Dermis blood vessel endothelial cell (primary cell): ENCODE data around the gene CDK5. TPM values are rescaled to one million over a fixed set of nuclear protein-coding genes. Genes with fewer than 3 reads are reported as not detected.
"Not testable (repeated sequence)": the region's sequence is repeated elsewhere in the genome, so short reads cannot be mapped to it uniquely, and the experiment has no call there.

Experiments
- DNase-seq: peaks from one replicate; pipeline ENCODE4 v3.0.0; 2010
- total RNA-seq: library from RNA; depleted of rRNA; stranded (reverse); fragments of >200 nt; gene quantifications from 2 replicates; pipeline ENCODE4 v1.2.3, GENCODE V29; 2014

Gene CDK5
- total RNA-seq, 1 donor from 2014 or later, result 14.1 TPM

DNA sequence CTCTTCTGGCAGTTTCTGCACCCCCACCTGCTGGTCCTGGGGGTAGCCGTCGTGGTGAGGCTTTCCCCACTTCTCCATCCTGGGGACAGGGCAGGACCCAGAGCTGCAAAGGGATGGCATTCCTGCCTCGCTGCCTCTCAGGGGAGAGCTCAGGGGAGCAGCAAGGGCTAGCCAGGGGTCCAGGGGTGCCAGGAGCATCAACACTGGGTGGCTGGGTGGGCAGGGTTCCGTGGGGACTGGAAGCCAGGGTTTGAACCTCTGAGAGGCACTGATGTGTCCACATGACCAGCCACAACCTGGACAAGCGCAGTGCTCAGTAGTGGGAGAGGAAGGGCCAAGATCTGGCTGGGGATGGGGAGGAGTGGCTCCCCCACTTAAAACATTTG lies 23.8 kb downstream of the CDK5 start:
- DNase-seq, result no peak

DNA sequence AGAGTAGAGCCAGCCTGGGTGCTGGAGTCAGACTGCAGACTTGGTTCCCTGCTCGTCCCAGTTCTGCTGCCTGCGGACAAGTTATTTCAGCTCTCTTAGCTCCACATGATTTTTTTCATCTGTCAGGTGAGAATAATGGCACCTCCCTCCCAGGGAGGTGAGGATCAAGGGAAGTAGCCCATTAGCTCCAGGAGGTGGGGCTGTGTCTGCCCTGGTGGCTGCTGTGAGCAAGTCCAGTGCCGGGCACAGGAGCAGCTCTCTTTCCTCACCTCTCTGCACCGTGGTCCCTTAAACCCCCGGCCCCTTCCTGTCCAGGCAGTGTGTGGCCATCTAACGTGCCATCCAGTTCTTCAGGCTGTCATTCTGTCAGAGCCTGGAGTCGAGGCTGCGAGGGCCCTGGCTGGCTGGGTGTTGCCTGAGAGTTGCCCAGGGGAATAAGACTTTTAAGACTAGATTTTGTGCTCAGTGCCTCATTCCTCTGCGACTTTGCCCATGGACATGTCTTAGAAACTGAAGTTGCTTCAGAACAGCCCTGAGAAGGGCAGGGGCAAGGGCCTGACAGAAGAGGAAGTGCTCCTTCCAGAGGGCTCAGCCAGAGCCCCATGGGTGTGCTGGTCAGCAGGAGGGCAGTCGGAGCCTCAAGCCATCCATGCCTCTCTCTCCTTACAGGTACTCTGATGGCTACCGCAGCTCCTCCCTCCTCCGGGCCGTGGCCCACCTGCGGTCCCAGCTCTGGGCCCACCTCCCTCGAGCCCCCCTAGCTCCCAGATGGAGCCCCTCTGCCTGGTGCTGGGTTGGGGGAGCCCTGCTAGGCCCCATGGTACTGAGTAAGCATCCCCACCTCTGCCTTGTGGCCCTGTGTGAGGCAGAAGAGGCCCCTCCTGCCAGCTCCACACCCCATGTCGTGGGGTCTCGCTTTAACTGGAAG lies 24.5 kb downstream of the CDK5 start:
- no peak for DNase-seq

DNA sequence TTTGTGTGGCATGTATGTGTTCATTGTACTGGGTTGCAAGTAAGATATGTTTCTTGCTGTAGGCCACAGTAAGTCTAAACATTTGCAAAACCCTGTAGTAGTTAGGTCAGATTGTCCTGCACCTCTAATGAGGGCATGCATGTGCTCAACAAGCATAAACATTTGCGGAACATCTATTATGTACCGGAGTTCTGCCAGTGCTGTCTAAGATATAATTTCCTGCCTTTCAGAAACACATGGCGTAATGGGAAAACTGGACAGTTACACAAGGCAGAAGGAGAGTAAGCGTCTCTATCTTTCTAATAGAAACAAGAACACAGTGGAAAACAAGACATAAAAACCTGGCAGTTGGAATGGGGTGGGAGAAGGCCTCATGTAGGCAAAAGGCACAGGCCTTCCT lies 26.7 kb downstream of the CDK5 start:
- DNase-seq, result no peak

DNA sequence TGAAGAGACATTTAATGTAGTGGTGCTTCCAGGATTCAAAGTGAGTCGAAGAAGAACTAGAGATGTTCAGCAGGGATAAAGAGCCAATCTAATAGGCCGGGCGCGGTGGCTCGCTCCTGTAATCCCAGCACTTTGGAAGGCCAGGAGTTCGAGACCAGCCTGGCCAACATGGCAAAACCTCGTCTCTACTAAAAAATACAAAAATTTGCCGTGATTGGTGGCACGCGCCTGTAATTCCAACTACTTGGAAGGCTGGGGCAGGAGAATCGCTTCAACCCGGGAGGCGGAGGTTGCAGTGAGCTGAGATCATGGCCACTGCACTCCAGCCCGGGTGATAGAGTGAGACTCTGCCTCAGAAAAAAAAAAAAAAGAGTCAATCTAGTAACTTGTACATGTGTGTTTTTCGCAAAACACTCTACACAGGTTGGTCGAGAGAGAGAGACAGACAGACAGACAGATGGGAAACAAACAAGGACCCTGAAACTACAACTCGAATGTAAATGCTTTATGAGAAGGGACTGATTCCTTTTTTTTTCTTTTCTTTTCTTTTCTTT lies 28.7 kb downstream of the CDK5 start:
- DNase-seq, result no peak

DNA sequence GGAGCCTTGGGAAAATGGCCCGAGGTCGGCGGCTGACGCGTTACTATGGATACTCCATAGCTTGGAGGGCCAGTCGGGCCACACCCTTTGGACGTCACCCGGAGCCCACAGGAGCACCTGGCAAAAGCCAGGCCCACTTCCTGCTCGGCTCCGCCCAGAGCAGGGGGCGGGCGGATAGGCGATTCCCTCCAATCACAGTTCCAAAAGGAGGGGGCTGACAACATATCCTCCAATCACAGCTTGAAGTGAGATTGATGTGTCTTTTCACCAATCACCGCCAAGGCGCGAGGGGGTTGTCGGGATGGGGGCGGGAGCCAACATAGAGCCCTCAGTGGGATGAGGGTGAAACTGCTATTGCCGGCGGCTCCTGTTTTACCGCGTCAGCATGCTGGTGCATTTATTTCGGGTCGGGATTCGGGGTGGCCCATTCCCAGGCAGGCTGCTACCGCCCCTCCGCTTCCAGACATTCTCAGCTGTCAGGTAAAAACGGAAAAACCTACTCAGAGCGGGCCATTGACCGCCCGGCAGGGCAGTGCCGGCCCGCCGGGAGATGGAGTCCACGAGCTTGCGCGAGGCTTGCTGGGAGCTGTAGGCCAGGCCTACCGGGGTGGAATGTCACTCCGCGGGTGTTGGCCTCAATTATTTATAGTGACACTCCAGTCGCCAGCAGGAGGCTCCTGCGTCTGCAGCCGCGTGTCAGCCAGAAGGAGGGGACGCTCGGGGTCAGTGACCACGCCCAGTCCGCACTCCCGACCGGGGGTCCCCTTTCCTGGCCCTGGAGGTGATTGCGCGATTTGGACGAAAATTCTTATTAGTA lies 29.4 kb downstream of the CDK5 start, which contains the start of gene ABCB8:
TSS of gene ABCB8 (plus strand) at position 320 of the 817 bp plus-strand sequence. CDS start at position 386, 66 bp downstream.
- peak; percentile 99 for DNase-seq

DNA sequence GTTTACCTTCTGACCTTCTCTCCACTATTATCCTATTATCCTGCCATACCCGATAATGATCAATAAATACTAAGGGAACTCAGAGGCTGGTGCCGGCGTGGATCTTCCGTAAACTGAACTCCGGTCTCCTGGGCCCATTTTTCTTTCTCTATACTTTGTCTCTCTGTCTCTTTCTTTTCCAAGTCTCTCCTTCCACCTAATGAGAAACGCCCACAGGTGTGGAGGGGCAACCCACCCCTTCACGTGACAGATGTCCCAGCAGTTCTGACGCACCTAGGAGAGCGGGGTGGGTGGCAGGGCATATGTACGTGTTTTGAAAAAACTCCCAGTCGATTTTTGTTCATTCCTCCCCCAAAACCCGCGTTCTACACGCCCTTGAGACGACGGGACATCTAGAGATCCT lies 30.0 kb downstream of the CDK5 start:
- DNase-seq, result not testable (repeated sequence)

DNA sequence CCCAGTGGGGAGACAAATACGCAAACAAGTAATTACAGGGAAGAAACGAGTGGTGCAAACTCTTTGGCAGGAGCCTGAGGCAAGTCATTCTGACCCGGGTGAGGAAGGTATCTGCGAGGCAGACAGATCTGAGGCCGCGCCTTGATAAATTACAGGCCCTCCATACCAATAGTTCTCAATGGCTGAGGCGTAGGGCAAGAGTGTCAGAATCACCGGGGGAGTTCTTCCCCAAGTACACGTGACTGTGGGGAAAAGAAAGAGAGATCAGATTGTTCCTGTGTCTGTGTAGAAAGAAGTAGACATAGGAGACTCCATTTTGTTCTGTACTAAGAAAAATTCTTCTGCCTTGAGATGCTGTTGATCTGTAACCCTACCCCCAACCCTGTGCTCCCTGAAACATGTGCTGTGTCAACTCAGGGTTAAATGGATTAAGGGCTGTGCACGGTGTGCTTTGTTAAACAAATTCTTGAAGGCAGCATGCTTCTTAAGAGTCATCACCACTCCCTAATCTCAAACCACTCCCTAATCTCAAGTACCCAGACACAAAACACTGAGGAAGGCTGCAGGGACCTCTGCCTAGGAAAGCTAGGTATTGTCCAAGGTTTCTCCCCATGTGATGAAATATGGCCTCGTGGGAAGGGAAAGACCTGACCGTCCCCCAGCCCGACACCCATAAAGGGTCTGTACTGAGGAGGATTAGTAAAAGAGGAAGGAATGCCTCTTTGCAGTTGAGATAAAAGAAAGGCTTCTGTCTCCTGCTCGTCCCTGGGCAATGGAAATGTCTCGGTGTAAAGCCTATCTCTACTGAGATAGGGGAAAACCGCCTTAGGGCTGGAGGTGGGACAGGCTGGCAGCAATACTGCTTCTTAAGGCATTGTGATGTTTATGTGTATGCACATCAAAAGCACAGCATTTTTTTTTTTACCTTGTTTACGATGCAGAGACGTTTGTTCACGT lies 30.6 kb downstream of the CDK5 start:
- not testable (repeated sequence) for DNase-seq

DNA sequence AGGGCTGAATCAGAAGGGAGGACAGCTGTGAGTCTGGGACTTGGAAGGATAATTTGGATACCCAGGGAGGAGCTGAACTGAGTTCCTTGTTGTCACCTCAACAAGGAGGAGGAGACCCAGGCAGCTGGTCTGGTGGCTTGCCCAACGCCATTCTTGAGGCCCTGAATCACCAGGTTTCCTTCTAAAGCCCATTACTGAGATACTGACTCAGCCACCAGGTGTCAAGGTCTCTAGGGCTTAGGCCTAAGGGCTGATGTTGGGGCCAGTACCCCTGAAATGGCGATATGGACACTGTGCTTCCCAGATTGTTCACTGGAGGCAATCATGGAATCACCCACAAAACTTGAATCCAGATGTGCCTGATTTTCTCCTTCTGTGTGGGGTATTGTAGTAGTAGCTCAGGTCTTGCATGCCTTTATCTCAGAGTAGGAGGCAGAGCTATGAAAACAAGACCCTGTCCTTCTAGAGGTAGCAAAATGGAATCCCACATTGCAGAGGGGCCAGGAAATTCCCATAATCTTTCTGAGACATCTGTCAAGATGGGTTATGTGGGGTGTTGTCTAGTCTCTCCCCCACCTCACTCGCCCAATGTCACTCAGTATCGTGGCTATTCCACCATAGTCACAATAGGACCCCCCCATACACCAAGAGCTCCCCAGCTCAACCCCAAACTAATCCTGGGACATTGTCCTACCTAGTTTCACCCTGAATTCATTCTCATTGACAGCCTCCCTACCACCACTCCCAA lies 31.6 kb downstream of the CDK5 start:
- no peak for DNase-seq

DNA sequence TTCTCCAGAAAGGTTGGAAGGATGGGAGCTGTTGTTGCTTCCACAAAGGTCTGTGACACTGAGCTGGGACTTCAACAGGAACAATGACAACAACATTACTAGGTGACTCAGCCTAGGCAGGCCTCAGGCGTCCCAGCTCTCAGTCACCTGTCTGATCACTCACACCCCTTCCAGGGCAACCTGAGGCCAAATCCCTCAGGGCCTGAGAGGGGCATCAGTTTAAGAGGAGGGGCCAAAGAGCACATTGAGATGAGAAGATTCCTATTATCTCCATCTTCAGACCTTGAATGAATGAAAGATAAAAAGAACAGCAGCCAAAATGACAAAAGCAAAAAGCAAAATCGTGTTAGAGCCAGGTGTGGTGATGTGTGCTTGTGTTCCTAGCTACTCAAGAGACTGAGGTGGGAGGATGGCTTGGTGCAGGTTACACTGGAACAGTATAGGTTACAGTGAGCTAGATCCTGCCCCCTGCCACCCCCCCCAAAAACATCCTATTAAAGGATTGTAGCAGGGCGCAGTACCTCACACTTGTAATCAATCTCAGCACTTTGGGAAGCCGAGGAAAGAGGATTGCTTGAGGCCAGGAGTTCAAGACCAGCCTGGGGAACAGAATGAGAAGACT lies 33.2 kb downstream of the CDK5 start, which contains the start of gene ATG9B:
TSS of gene ATG9B (minus strand) at position 60 of the 622 bp plus-strand sequence. CDS start 71 bp downstream, outside the sequence.
- DNase-seq, result no peak

DNA sequence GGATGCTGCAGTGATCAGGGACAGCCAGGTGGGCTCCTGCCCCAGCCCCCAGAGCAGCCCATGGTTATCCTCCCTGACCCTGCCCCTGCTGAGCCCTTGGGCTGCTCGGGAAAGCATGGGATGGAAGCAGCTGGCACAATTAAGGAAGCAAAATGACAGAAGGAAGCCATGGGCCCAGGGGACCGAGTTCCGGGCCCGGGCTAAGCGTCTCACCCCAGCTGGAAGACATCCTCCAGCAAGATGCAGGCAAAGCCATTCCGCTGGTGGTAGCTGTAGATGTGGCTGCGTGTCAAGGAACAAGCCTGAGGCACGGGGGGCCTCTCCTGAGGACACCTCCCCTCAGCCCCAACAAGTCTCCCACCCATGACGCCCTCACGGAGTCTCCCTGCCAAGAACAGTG lies 34.5 kb downstream of the CDK5 start:
- no peak for DNase-seq

DNA sequence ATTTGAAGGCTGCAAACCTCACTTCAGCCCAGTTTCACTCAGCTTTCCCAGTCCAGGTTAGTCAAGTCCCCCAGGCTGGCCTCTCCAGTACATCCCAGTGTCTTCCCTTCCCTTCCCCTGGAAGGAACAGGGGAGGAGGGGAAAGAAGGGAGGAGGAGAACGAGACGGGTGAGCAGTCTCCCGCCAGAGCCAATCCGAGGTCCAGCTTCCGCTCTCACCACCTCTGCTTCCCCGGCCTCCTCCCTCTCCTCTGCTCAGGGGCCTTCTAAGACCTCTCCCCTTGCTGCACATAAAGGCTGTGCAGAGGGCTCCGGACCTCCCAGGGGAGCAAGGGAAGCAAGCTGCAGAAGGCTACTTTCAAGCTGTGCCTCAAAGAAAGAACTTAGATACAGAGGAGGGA lies 37.5 kb downstream of the CDK5 start:
- DNase-seq, result no peak

DNA sequence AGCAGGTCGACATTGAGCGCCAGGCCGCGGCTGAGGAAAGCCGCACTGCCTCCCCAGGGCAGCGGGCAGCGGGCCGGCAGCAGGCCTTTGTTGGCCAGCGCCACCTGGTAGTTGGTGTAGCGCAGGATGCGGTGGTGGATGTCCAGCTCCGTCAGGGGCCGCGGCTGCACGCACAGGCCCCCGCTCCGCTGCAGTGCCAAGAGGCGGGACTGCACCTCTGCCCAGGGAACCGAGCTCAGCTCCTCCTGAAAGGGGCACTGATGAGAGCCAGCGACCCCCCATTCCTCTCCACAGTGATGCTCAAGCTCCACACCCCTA lies 38.6 kb downstream of the CDK5 start:
- peak; percentile 54 for DNase-seq

DNA sequence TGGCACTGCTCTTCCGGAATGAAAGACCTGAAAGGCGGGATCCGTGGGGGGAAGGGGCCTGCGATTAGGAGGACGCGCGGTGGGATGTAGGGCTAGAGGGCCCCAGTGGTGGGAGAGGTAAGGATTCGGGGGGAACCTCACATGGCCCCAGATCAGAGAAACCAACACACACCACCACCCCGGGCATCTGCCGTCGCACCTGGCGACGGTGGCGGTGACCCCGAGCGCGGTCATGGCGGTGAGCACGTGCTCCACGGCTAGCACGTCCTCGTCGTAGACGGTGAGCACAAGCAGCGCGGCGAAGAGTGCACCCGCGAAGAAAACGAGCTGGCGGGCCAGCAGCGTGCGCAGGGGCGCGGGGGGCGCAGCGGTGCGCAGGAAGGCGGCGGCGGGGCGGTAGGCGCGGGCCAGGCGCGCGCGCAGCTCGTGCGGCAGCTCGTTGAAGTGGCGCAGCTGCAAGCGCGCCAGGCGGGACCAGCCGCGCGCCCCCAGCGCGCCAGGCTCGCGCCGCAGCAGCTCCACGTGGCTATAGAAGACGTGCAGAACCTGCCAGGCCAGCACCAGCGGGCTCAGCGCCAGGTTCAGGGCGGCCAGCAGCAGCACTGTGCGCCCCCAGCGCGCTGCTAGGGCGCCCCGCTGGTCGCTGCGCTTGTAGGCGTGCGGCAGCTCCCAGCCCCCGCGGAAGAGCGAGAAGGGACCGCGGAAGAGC lies 39.1 kb downstream of the CDK5 start:
- no peak for DNase-seq

DNA sequence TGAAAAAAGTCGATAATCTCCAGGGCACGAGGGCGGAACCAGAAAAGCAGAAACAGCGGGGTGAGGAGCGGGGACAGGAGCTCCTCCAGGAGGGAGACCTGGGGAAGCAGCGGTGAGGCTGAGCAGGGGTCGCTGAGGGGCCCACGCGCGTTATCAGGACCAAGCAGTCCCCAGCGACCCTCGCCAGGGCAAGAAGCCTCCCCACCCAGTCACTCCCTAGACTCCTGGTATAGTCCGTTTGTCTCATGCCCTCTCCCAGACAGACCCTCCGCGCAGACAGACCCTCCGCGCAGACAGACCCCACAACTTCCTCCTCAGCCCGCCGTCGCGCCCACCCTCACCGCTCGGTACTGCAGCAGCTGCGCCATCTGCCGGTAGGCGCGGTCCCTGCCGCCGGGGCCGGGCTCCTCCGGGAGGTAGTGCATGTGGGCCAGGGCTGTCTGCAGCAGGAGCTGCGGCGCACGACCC lies 39.7 kb downstream of the CDK5 start:
- DNase-seq, result peak; percentile 72

DNA sequence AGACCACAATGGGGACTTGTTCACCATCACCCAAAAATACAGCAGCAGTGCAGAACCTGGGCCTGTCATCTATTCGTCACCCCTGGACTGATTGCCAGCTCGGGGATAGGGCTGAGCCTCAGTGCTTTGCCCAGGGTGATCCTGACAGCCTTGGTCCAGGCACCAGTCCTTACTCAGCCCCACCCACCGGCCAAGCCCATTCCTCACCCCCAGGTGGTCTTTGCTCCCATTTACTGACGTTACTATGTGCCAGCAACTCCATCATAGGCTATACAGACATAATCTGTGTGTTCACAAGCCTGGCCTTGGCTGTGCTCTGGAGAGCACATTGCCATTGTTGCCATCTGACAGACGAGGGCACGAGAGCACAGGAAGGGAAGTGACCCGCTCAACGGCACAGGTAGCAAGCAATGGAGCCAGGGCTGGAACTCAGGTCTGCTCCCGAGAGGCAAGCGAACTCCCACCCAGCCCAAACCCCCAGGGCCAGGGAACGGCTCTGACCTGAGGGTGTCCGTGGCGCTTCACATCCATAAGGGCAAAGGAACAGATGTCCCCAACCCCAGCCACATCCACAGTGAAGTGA lies 40.2 kb downstream of the CDK5 start:
- DNase-seq, result no peak

DNA sequence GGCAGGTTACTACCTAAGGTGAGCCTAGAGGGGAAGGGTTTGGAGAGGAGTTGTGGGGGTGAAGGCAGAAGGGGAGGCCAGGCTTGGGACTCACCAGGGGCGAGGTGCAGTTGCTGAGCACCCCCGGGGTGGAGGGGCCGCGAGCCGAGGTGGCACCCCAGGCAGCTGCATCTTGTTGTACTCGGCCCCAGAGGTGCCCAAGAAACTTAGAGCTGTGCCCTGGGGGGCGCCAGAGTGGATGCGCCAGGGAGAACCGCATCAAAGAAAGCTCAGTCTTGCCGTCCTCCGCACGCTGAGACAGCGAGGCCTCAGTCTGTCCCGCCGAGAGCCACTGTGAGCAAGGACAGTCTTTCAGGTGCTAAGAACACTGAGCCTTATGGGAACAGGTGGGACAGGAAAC lies 40.8 kb downstream of the CDK5 start:
- DNase-seq, result no peak

DNA sequence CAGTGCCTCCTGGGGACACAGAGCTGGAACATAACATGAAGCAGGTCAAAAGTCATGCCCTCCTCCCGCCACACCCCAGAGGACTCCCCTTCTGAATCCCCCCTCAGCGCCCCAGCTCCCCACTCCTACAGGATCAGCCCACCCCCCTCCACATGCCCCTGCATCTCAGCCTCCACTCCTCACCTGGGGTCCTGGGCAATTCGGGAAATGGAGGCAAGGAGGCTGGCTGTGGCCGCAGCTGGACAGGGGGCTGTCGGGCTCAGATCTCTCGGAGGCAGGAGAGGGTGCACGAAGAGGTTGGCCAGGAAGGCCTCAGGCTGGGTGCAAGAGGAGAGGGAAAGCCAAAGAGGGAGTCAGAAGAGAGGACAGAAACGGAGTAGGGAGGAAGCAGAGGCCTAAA lies 41.2 kb downstream of the CDK5 start:
- no peak for DNase-seq

DNA sequence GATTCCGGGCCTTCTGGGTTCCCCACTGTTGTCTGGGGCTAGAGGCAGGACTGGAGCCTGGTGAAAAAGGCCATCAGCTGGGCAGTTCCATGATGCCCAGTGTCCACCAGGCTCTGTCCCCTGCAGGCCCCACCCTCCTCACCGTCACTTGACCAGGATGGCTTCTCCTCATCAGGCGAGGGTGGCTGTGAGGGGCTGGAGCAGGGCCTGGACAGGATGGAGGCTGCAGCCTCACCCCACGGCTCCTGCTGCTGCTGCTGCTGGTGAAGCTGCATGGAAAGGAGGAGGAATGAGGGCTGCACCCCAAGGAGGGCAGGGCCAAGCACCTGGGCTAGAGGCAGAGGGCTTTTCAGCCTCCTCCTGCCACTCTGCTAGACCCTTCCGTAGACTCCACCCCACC lies 41.7 kb downstream of the CDK5 start:
- DNase-seq, result no peak

DNA sequence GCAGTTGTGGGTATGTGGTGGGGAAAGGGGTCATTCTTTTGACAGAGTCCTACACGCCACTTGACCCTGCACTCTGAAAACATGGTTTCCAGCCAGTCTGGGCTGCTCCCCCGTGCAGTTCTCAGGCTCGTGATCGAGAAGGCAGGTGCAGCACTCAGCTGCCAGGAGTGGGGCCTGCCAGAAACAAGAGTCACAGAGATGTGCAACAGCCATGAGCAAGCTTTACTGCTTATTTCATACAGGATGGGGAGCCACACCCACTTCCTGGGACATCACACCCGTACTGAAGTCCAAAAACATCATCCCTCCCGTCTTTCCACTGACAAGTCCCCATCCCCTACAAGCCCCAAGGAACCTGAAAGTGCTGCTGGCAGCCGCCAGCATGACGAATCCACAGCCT lies 42.7 kb downstream of the CDK5 start:
- DNase-seq, result no peak
